Raji (cell line): ENCODE results near the gene VSIG10.

Experiments
- POLR2A ChIP-seq: IDR thresholded peaks from 2 replicates; pipeline ENCODE4 v1.6.1; 2011; ENCODE audit warnings: low read depth, low read length, control low read depth; ENCODE audit not compliant: insufficient read depth

VSIG10 gene, protein sequence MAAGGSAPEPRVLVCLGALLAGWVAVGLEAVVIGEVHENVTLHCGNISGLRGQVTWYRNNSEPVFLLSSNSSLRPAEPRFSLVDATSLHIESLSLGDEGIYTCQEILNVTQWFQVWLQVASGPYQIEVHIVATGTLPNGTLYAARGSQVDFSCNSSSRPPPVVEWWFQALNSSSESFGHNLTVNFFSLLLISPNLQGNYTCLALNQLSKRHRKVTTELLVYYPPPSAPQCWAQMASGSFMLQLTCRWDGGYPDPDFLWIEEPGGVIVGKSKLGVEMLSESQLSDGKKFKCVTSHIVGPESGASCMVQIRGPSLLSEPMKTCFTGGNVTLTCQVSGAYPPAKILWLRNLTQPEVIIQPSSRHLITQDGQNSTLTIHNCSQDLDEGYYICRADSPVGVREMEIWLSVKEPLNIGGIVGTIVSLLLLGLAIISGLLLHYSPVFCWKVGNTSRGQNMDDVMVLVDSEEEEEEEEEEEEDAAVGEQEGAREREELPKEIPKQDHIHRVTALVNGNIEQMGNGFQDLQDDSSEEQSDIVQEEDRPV

DNA sequence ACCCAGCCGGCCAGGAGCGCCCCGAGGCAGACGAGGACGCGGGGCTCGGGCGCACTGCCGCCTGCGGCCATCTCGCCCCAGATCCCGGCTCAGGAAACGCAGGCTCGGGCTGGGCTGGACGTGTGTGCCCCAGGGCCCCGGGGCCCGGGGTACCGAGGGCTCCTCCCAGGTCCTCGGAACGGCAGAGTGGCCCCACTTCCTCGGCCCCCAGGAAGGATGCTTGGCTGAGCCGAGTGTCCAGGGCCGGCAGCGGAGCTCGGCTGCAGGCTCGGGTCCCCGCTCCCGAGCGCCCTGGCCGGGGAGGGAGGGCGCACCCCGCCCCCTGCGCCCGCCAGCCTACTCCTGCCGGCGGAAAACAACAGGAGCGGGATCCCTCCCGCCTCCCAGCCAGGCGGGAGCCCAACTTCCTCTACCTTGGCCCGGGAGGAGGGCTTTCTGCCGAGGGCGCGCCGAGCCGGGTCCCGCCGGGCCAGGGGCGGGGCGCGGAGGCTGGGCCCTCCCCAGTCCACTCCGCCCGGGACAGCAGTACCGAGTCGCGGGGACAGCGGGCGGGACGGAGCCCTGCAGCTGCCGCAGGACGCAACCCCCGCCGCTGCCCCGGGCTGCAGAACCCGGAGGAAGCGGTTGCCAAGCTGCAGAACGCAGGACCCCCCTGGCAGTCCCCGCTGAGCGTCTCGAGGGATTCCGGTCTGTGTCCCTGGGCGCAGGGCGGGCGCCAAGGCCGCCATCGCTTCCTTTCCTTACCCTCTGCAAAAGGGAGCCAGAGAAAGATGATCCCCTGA, at the start of gene VSIG10:
Gene VSIG10, minus strand, starts transcription at position 411 of the 782 bp plus-strand sequence. Its CDS starts 340 bp downstream, at position 71.
- no peak for TF ChIP-seq POLR2A

DNA sequence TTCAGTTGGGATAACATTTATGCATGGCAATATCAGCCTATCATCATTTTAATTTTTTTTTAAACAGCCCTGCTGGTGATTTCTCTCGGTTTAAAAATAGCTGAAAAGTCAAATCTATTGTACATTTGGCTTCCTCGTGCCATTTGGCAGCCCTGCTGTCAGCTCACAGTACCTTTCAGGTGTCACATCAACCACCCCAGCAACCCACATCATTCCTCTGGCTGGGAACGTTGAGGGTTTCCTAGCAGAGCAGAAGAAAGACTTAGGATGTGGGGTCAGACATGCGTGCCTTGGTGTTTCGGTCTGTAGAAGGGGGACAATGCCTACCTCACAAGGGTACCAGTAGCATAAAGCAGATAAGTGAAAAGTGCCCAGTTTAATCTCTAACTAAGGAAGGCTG, 47.9 kb upstream of the VSIG10 start:
- TF ChIP-seq POLR2A, result no peak

DNA sequence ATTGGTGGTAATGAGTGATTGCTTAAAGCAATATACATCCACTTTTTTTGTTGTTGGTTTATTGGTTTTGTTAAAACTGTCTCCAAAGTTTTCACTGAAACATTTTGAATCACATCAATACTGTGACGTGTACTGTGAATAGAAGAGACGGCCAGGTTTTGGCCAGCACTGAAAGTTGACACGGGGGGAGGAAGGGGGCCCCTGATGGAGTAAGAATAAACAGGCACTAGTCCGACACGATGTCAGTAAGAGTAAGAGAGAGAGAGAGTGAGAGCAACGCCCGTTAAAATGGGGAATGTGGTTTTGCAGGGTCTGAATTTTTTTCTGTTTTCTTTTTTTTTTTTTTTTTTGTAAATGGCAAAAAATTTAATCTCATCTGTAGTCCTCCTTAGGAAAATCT, 46.8 kb upstream of the VSIG10 start:
- no peak for TF ChIP-seq POLR2A

DNA sequence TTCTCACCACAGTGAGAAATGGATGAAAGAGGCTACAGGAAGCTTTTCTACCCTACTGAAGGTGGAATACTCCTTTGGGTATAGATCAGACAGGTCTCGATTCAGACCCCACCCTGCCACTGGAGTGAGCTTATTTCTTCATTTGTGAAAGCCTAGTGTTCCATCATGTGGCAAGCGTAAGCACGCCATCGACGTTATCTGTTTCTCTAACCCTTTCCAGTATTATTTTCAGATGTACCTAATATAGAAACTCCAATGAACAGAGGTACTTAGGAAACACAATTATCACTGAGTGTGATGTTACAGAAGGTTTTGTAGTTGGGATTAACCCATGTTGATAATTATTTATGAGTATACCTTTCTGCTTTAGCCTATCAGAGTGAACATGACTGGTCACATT, 44.5 kb upstream of the VSIG10 start:
- TF ChIP-seq POLR2A, result no peak

DNA sequence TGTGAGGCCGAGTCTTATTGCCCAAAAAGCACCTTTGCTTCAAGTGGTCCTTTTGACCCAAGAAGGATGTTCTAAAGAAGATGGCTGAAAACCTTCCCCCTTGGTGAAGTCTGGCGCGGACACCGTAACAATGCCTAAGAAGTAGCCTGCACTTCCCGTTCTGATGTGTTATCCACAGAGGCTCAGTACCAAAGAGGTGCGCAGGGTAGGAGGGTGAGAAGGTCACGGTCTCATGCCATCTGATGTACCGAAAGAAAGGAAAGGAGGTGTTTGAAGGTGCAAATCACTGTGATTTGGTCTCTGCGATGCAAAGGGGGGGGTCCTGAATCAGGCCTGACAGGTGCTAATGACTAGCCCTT, 42.0 kb upstream of the VSIG10 start:
- TF ChIP-seq POLR2A, result no peak

- no peak for TF ChIP-seq POLR2A
Measured at GRCh38 chr12:118145113-118145797, 41.4 kb upstream of the VSIG10 start.

DNA sequence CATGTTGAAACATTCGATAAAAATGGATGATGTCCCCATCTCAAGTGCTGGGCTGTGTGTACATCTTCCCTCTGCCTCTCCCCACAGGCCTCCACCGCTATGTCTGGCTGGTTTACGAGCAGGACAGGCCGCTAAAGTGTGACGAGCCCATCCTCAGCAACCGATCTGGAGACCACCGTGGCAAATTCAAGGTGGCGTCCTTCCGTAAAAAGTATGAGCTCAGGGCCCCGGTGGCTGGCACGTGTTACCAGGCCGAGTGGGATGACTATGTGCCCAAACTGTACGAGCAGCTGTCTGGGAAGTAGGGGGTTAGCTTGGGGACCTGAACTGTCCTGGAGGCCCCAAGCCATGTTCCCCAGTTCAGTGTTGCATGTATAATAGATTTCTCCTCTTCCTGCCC, 40.7 kb upstream of the VSIG10 start:
- TF ChIP-seq POLR2A, result no peak

DNA sequence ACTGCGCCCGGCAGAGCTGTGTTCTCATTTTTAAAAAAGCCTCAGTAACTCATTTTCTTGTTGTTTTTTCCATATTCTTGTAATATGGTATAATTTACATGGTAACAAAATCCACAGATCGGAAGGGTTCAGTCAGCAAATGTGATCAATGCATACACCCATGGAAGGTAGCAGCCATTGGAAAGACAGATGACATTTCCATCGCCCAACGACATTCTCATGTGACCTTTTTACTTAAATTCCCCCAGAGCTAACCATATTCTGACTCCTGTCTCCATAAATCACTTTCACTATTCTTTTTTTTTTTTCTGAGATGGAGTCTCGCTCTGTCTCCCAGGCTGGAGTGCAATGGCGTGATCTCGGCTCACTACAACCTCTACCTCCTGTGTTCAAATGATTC, 37.0 kb upstream of the VSIG10 start:
- TF ChIP-seq POLR2A, result no peak

DNA sequence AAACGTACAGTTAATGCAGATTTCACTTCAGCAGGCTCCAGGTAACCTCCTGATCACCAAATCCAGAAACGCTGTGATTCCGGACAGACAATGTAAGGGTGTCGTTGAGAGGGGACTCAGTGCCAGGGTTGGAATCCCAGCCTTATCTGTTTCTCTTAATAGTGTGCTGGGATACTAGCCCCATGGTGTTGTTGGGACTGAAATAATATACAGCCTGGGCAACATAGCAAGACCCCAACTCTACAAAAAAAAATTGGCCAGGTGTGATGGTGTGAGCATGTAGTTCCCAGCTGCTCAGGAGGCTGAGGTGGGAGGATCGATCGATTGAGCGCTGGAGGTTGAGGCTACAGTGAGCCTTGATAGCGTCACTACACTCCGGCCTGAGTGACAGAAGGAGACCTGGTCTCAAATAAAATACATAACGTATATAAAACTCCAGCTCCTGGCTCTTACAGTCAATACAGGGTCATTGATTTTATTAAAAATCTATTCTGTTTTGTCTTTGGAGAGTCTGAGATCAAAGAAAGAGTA, 33.4 kb upstream of the VSIG10 start:
- no peak for TF ChIP-seq POLR2A

GRCh38 chr12:118136559-118137003, 32.8 kb upstream of the VSIG10 start:
- TF ChIP-seq POLR2A, result no peak

- TF ChIP-seq POLR2A, result peak; percentile 95
Measured at GRCh38 chr12:118135788-118136558, 32.2 kb upstream of the VSIG10 start, which contains the start of gene PEBP1. Gene PEBP1, plus strand, starts transcription at chr12:118136124. Its CDS starts 86 bp downstream, at chr12:118136210.

GRCh38 chr12:118127867-118128266, 24.1 kb upstream of the VSIG10 start:
- TF ChIP-seq POLR2A, result no peak

GRCh38 chr12:118126119-118126757, 22.4 kb upstream of the VSIG10 start:
- no peak for TF ChIP-seq POLR2A

DNA sequence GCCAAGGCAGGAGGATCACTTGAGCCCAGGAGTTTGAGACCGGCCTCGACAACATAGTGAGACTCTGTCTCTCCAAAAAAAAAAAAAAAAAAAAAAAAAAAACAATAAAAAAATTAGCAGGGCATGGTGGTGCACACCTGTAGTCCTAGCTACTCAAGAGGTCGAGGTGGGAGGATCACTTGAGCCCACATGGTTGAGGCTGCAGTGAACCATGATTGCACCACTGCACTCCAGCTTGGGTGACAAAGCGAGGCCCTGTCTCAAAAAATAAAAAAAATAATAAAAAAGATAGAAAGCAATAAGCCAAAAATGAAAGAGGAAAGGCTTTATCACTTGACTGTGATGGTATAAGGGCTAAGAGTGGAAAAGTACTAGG, 21.9 kb upstream of the VSIG10 start:
- TF ChIP-seq POLR2A, result no peak
